ENCODE data around the gene LCK. TPM values are rescaled to one million over a fixed set of nuclear protein-coding genes. Genes with fewer than 3 reads are reported as not detected.

Gene LCK
- total and polyA plus RNA-seq, 9 of the 15 experiments (the other 6 are each of a cell fraction or from before 2014, with no cell fraction given) = 0.04 to 0.47 (median 0.13) TPM; not detected in 6

GRCh38 chr1:32221581-32221979 lies 29.5 kb upstream of the LCK start (continued):
- TF ChIP-seq CREB3 (tag; conservative IDR thresholded peaks at IDR 0.05; ENCODE audit: low read depth) (no peak), NR1H2 (CRISPR knock-in tag; IDR thresholded peaks at IDR 0.05) (0 out of 2 replicates have a peak, but pooled peaks have one; percentile 60), ZNF589 (CRISPR knock-in tag; IDR thresholded peaks at IDR 0.05; ENCODE audit: low read depth) (0 out of 2 replicates have a peak, but pooled peaks have one; percentile 22), SMARCA4 (IDR thresholded peaks at IDR 0.05) (no peak), MTA2 (IDR thresholded peaks at IDR 0.05; ENCODE audit: low read depth) (no peak), UBTF (IDR thresholded peaks at IDR 0.05; ENCODE audit: borderline replicate concordance in 1 of 2, low read depth in 2 of 2, low read length in 2 of 2) (0 out of 4 replicates have a peak, but pooled peaks of 1 of the 2 experiments have one; percentile 19), PRPF4 (IDR thresholded peaks at IDR 0.05; ENCODE audit: insufficient read depth, low read depth, low read length, poor library complexity, severe bottlenecking) (no peak), PTRF (tag; IDR thresholded peaks at IDR 0.05) (no peak), GATA2 (CRISPR knock-in tag; IDR thresholded peaks at IDR 0.05) (no peak), CLOCK (CRISPR knock-in tag; IDR thresholded peaks at IDR 0.05; ENCODE audit: borderline replicate concordance) (no peak), NFRKB (IDR thresholded peaks at IDR 0.05; ENCODE audit: low read depth) (0 out of 2 replicates have a peak, but pooled peaks have one; percentile 19), ZNF24 (IDR thresholded peaks at IDR 0.05) (no peak), ATF3 (IDR thresholded peaks at IDR 0.05) (peak; percentile 69; the same call in 1 of the 2 replicates), ATF3 (CRISPR knock-in tag; conservative IDR thresholded peaks at IDR 0.05) (no peak; the same call in 1 of the 2 replicates), ZC3H11A (IDR thresholded peaks at IDR 0.05; ENCODE audit: low read depth, low read length) (no peak), ZNF609 (CRISPR knock-in tag; IDR thresholded peaks at IDR 0.05; ENCODE audit: borderline replicate concordance) (0 out of 2 replicates have a peak, but pooled peaks have one; percentile 35)

All from K562 (cell line).